Islet of Langerhans (tissue), 1 donor: ENCODE results near the gene TNFAIP8L3.

ENCODE experiments used
- FAIRE-seq: peaks from one replicate; lab custom pipeline; 2011; peaks lifted over from hg19 to GRCh38; lab: Jason Lieb, UNC

TNFAIP8L3 gene

GRCh38 chr15:51089699-51090453 is 4.8 kb downstream of the TNFAIP8L3 start:
- FAIRE-seq = no peak

DNA sequence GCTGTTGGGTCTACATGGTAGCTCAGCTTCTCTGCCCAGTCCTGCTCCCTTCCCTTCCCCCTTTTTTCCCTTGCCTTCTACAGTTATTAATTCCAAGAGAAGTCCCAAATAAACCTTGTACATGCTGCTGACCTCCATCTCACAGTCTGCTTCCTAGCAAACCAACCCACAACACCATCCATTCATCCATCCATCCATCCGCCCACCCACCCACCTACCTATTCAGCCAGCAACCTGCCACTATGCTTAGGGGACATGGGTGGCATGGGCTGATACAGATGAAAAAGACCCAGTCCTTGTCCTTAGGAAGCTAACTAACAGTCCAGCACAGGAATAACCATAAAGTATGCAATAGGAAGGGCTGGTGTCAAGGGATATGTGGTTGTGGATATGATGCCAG is 5.7 kb downstream of the TNFAIP8L3 start:
- no peak for FAIRE-seq

- FAIRE-seq = no peak
Observed at GRCh38 chr15:51088585-51088984, 6.1 kb downstream of the TNFAIP8L3 start.

DNA sequence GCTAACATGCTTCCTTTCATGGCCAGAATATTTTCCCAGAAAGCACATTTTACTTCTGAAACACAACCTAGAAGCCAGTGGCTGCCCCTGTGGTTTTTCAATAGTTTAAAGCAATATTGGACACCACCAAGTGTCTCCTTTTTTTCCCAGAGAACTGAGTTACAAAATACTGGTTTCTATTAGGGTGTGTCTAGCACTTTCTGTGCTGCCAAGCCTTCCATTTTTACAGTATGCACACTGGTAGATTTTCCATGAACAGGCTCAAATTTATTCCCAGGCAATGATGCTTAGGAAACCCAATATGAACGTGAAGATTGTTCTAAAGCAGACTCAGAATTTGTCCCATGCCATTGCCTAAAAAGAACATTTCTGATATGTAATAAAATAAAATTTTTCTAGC is 7.2 kb downstream of the TNFAIP8L3 start:
- no peak for FAIRE-seq

DNA sequence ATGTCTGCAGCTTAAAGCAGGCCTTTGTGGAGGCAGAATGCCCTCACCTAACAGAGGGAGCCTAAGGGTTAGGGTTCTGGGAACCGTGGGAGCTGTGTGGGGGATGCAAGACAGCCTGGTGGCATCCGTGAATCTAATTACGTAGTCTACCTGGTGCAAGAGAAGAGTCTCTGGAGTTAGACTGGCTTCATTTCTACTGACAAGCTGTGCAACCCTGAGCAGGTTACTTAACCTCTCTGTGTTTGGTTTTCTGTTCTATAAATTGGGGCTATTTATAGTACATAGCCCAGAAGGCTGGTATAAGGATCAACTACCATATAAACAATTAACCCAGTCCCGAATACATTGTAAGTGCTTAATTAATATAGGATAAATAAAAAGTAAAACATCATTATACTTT is 8.3 kb downstream of the TNFAIP8L3 start:
- FAIRE-seq = no peak

- FAIRE-seq = no peak
Observed at GRCh38 chr15:51085764-51086163, 8.9 kb downstream of the TNFAIP8L3 start.

- no peak for FAIRE-seq
Observed at GRCh38 chr15:51083641-51084166, 11.0 kb downstream of the TNFAIP8L3 start.

GRCh38 chr15:51082246-51082645 is 12.5 kb downstream of the TNFAIP8L3 start:
- no peak for FAIRE-seq

DNA sequence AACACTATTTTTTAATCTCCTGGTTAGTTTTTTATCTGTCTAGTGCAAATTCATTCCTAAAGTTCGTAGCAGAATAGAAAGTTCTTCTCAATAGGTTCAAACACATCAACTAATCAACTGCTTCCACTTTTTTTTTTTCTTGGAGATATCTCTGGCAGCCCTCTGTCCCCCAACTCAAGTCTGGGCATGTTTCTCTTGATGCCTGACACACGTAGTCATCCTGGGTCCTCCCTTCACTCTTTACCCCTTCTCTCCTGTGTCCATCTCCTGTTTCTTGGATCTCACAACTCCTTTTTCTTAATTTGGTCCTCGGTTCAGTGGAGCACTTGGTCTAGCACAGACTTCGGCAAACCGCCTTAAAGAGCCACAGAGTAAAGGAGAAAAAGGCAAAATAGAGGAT is 14.4 kb downstream of the TNFAIP8L3 start:
- FAIRE-seq = no peak

GRCh38 chr15:51079226-51079625 is 15.5 kb downstream of the TNFAIP8L3 start:
- no peak for FAIRE-seq

DNA sequence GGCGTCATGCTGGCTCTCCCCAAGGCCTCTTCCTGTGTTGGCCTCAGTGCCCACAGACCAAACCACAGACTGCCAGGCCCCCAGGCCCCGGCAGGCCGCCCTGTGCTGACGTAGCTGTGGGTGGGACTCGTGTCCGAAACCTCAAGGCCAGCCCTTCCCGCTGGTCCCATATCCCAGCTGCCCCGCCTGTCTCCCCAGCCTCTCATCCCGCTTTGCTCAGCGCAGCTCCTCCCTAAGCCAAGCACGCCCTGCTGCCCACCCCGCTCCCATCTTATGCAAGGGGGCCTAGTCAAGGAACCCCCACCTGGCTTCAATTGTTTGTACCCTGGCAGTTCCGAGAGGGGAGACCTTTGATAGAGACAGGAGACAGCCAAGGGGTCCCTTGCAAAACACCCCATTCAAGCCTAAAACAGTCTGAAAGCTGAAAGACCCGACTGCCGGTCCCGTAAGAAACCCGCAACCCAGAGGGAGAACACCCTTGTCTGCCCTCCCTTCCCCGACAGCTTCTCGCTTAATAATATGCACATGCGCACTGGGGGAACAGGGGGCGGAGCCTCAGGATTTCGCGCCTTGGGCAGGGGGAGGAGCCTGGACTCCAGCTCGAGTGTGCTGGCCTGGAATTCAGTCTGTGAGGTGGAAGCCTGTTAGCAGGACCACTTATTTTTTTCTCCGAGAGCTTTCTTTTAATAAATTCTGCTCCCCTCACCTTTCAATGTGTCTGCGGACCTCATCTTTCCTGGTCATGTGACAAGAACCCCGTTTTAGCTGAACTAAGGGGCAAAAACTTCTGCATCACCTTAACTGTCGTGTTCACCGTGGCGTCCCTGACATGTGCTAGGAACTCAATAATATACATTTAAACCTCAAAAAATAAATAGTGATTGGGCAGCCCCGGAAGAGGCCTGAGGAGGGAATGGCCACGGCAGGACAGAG is 17.2 kb downstream of the TNFAIP8L3 start:
- FAIRE-seq = no peak

GRCh38 chr15:51076524-51077220 is 18.0 kb downstream of the TNFAIP8L3 start:
- FAIRE-seq = no peak

- no peak for FAIRE-seq
Observed at GRCh38 chr15:51075826-51076523, 18.7 kb downstream of the TNFAIP8L3 start.

DNA sequence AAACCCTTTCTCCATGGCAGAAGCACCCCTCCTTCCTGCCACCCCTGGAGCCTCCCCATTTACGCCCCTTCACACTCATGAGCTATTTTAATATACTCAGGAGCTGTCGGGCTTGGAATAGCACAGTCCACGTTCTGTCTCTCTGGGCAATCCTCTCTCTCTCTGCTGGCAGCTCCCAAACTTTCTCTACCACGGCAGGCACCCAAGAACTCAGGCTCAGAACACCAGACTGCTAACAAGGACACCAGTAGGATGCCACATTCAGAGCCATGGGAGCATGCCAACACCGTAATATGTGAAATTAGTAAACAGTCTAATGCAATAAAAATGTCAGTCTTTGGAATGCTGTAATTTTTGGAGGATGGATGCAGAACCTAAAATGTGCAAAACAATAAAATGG is 19.3 kb downstream of the TNFAIP8L3 start:
- no peak for FAIRE-seq

GRCh38 chr15:51074926-51075325 is 19.8 kb downstream of the TNFAIP8L3 start:
- FAIRE-seq = no peak

- no peak for FAIRE-seq
Observed at GRCh38 chr15:51071578-51071977, 23.1 kb downstream of the TNFAIP8L3 start.

GRCh38 chr15:51069983-51070382 is 24.7 kb downstream of the TNFAIP8L3 start:
- FAIRE-seq = no peak

DNA sequence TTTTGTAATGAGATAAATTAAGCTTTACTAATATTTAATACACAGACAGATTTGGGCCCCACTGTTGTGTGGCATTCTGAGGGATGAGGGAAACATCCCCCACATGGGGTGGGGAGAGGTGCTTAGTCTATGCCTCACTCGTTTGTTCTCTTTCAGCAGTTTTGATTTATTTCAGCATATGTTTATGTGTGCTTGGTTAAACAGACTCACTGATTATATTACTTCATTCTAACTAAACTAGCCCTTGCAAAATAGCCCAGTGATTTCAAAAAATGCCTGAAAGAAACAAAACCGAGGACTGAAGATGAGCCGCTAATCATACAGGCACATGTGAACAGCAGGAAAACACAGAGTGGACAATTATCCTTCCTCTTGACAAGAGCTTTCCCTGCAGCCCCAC is 27.2 kb downstream of the TNFAIP8L3 start:
- no peak for FAIRE-seq

DNA sequence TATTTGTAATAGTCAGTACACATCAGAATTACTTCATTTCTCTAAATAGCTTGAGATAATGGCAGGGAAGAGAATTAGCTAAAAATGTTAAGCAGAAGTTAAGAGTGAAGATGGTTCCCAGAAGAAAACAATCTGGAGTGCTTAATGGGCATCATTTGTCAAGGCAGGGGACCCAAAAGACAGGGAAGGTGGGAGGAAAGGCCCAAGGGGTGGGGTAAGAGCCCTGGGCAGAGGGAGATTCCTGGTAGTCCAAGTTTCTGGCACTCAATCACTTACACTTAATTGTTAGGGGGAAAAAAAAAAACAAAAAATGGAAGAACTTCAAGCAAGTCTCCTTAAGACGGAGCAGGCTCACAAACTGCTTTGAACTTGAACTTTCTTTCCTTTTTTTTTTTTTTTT is 28.9 kb downstream of the TNFAIP8L3 start:
- no peak for FAIRE-seq

GRCh38 chr15:51065261-51065660 is 29.4 kb downstream of the TNFAIP8L3 start:
- no peak for FAIRE-seq

DNA sequence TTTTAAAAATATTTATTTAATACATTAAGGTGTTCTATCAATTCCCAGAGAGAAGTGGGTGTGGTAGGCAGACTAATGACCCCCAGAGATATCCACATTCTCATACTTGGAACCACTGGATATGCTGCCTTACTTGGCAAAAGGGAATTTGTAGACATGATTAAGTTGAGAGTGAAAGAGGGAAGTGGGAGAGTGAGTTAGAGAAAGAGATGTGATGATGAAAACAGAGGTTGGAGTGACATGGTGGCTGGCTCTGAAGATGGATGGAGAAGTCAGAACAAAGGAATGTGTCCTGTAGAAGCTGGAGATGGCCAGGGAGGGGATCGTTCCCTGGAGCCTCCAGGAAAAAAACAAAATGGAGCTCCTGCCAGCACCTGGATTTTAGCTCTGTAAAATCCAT is 32.0 kb downstream of the TNFAIP8L3 start:
- no peak for FAIRE-seq
